HFFc6 (cell line): Measurements from ENCODE around the gene AKR1E2. TPM values are rescaled to one million over a fixed set of nuclear protein-coding genes. Genes with fewer than 3 reads are reported as not detected.

Experiments
- DNase-seq: peaks from one replicate; pipeline ENCODE4 v3.0.0-alpha.2; 2018
- H3K27ac Mint-ChIP-seq: 2 replicates; pipeline ENCODE4 v1.8.0; 2020; ENCODE audit warnings: mild to moderate bottlenecking, mixed read lengths
- H3K27me3 Mint-ChIP-seq: 2 replicates; pipeline ENCODE4 v1.8.0; 2021; ENCODE audit warnings: mild to moderate bottlenecking, moderate library complexity, mixed read lengths; ENCODE audit not compliant: insufficient read depth
- H3K36me3 Mint-ChIP-seq: 2 replicates; pipeline ENCODE4 v1.8.0; 2021; ENCODE audit warnings: low read depth, mixed read lengths
- H3K4me1 Mint-ChIP-seq: 2 replicates; pipeline ENCODE4 v1.8.0; 2020; ENCODE audit warnings: low read depth, mixed read lengths
- H3K4me3 Mint-ChIP-seq: 2 replicates; pipeline ENCODE4 v1.8.0; 2020; ENCODE audit warnings: mild to moderate bottlenecking, moderate library complexity, mixed read lengths
- H3K9me3 Mint-ChIP-seq: 2 replicates; pipeline ENCODE4 v1.8.0; 2020; ENCODE audit warnings: mild to moderate bottlenecking, mixed read lengths
- total RNA-seq, 6 experiments: library from RNA; stranded (reverse); fragmentation: NEBNext Ultra II Directional; extraction: Animal tissue kit (Norgen Biotek cat#: 25700); gene quantifications; 2 replicates in 1 of 6; 3 replicates in 5 of 6; pipeline ENCODE4 v1.2.3, GENCODE V29; 2021
- TF ChIP-seq, protein P1 (sequence below): fragments of 200-600 bp; sonication (generic); IDR thresholded peaks from 2 replicates; pipeline ENCODE4 v1.5.0; 2021; ENCODE audit warnings: antibody characterized with exemption, mild to moderate bottlenecking

AKR1E2 gene
- total RNA-seq, 6 experiments from 2014 or later: 0.59 to 1.5 (median 1.1) TPM; not detected in 1

DNA sequence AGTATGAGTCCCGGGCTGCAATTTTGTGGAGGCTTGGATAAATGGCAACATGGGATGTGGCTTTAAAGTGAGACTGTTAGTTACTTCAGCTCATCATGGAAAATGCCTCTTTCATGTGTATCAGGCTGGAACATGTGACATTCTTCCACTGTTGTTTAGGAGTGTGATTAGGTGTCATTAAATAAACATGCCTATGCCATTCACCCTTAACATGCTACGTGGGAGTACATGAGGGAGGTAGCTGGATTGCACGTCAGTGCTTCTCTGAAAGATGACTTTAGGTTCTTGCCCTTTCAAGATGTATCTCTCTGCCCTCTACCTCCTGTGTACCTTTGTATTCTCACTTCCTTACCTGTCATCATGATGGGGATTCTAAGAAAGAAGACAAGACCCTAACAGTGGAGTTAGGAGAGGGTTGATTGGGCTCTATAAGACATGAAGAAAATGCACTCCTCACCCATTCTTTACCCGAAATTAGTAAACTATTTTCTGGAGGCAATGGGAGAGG lies 8.9 kb downstream of the AKR1E2 start:
- DNase-seq: no peak
- Mint-ChIP-seq H3K4me1 (peaks cover 4% of the 10 kb centered on the region), H3K36me3 (no peaks in the 10 kb centered on the region), H3K27ac (no peak overlapping the region), H3K27me3 (peaks cover 2% of the 10 kb centered on the region; the same call in 1 of the 2 replicates), H3K9me3 (no peaks in the 10 kb centered on the region), H3K4me3 (no peak overlapping the region)
- TF ChIP-seq, protein P1, sequence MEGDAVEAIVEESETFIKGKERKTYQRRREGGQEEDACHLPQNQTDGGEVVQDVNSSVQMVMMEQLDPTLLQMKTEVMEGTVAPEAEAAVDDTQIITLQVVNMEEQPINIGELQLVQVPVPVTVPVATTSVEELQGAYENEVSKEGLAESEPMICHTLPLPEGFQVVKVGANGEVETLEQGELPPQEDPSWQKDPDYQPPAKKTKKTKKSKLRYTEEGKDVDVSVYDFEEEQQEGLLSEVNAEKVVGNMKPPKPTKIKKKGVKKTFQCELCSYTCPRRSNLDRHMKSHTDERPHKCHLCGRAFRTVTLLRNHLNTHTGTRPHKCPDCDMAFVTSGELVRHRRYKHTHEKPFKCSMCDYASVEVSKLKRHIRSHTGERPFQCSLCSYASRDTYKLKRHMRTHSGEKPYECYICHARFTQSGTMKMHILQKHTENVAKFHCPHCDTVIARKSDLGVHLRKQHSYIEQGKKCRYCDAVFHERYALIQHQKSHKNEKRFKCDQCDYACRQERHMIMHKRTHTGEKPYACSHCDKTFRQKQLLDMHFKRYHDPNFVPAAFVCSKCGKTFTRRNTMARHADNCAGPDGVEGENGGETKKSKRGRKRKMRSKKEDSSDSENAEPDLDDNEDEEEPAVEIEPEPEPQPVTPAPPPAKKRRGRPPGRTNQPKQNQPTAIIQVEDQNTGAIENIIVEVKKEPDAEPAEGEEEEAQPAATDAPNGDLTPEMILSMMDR: no peak

DNA sequence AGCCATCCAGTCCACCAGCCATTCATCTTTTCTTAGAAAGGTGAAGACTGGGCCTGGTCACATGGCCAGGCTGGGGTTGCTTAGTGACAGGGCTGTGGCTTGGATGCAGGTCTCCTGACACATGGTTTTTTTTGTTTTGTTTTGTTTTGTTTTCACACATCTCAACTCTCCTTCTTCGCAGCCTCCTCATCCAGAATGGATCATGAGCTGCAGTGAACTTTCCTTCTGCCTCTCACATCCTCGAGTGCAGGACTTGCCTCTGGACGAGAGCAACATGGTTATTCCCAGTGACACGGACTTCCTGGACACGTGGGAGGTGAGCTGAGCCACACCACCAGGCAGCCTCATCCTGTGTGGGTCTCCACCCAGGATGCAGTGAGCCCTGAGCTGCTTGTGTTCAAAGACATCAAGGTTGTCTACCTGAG lies 9.5 kb downstream of the AKR1E2 start:
- H3K4me1 Mint-ChIP-seq: no peaks in the 10 kb centered on the region
- TF ChIP-seq, protein P1: no peak
- no peak overlapping the region for H3K4me3 Mint-ChIP-seq
- no peaks in the 10 kb centered on the region for H3K36me3 Mint-ChIP-seq
- H3K27me3 Mint-ChIP-seq: peaks cover 2% of the 10 kb centered on the region; the same call in 1 of the 2 replicates
- no peak overlapping the region for H3K27ac Mint-ChIP-seq
- DNase-seq: no peak
- H3K9me3 Mint-ChIP-seq: no peaks in the 10 kb centered on the region

DNA sequence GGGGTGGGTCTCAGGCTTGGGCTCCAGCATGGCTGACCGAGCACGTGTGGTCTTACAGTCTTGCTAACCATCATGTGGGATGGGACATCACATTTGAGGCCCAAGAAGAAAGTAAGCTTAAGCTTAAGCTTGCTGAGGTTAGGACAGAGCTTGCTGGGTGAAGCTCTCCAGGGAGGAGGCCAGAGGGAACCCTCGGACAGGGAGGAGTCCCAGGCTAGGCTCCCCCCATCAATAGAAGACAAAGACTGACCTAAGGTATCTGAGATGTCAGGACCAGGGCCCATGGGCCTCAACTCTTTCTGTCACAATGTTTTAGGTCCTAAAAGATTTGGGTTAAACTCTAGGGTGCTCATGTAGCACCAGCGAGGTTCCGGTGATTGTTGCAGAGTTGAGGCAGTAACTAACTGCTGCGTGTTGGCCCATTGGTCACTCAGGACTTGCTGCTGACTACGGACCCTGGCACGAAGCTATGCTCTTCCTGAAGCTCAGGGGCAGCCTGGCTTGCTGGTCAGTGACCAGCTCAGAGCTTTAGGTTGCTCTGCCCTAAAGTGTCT lies 10.5 kb downstream of the AKR1E2 start:
- Mint-ChIP-seq H3K27ac (no peak overlapping the region), H3K27me3 (peaks cover 4% of the 10 kb centered on the region; the same call in 1 of the 2 replicates), H3K4me1 (no peaks in the 10 kb centered on the region), H3K36me3 (no peaks in the 10 kb centered on the region), H3K4me3 (no peak overlapping the region), H3K9me3 (no peaks in the 10 kb centered on the region)
- TF ChIP-seq, protein P1: no peak
- DNase-seq: no peak

DNA sequence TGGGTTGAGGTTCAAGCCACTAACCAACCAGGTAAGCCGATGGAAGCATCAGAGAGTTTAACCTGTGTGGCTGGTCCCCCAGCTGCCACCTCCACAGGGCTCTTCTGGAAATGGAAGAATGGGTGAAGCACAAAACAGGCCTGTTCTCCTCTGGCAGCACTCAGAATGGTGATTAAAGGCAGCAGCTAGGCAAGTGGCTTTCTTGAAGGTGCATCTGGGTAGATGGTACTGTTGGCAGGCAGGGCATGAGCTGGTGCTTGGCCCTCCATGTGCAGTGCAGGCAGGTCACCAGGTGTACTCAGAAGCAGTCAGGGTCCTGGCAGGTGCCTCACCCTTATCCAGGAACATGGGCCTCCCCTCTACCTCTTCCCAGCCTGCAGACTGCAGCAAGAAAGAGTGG lies 11.5 kb downstream of the AKR1E2 start:
- peaks cover 4% of the 10 kb centered on the region; the same call in 1 of the 2 replicates for H3K27me3 Mint-ChIP-seq

DNA sequence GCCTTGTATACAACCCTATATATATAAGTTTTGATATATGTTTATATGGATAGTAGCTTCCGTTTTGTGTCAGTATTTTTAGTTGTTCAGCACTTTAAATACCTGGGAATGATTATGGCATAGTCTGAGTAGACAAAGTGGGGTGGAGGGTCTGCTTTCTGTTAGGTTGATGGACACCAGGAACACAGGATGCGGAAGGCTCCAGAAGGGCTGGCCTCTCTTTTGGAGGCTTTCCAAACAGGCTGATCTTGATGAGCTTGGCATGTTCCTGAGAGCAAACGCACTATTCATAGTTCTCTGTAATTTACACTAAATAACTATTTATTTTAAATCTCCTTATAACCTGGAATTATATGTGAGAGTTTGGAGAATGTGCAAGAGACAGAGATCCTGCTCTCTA lies 12.7 kb downstream of the AKR1E2 start:
- Mint-ChIP-seq H3K4me3 (no peak overlapping the region), H3K4me1 (no peaks in the 10 kb centered on the region)

More for the DNA sequence above, 11.5 kb downstream of the AKR1E2 start:
- TF ChIP-seq, protein P1: no peak
- no peak overlapping the region for H3K27ac Mint-ChIP-seq
- H3K4me1 Mint-ChIP-seq: no peaks in the 10 kb centered on the region
- no peaks in the 10 kb centered on the region for H3K9me3 Mint-ChIP-seq
- no peak overlapping the region for H3K4me3 Mint-ChIP-seq
- H3K36me3 Mint-ChIP-seq: no peaks in the 10 kb centered on the region
- DNase-seq: no peak

More for the DNA sequence above, 12.7 kb downstream of the AKR1E2 start:
- Mint-ChIP-seq H3K27ac (no peak overlapping the region), H3K9me3 (no peaks in the 10 kb centered on the region), H3K27me3 (peaks cover 2% of the 10 kb centered on the region; the same call in 1 of the 2 replicates), H3K36me3 (no peaks in the 10 kb centered on the region)
- TF ChIP-seq, protein P1: no peak
- no peak for DNase-seq
